ENCODE measurements around the gene N4BP3.
A peak's percentile ranks its signal among the peaks of the same experiment; 100 is the strongest.
"Not testable (repeated sequence)": the region's sequence is repeated elsewhere in the genome, so short reads cannot be mapped to it uniquely, and the experiment has no call there.

The N4BP3 gene

GRCh38 chr5:178123094-178123965 lies 10.0 kb downstream of the N4BP3 start:
- no peak for DNase-seq

- no peak for DNase-seq
These were observed 10.9 kb downstream of the N4BP3 start for GRCh38 chr5:178123966-178124925.

- no peak for DNase-seq
These were observed 12.0 kb downstream of the N4BP3 start for GRCh38 chr5:178125253-178125906.

DNA sequence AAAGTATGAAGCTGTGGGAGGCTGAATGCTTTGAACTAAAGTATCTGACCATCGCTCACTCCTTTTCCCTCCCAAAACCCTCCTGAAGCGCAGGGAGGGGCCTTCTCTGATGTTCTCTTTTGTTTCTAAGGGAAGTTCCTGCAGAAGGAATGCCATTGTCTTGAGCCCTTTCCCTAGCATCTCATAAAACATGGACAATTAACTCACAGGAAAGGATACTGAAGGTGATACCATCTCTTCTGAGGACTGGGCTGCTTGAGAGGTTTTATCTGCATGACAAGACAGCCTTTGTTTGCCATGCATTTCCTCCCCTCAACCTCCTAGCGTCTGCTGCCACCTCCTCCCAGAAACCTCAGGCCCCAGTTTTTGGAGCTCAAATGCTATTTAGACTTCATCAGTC lies 13.2 kb downstream of the N4BP3 start:
- DNase-seq, result no peak

DNA sequence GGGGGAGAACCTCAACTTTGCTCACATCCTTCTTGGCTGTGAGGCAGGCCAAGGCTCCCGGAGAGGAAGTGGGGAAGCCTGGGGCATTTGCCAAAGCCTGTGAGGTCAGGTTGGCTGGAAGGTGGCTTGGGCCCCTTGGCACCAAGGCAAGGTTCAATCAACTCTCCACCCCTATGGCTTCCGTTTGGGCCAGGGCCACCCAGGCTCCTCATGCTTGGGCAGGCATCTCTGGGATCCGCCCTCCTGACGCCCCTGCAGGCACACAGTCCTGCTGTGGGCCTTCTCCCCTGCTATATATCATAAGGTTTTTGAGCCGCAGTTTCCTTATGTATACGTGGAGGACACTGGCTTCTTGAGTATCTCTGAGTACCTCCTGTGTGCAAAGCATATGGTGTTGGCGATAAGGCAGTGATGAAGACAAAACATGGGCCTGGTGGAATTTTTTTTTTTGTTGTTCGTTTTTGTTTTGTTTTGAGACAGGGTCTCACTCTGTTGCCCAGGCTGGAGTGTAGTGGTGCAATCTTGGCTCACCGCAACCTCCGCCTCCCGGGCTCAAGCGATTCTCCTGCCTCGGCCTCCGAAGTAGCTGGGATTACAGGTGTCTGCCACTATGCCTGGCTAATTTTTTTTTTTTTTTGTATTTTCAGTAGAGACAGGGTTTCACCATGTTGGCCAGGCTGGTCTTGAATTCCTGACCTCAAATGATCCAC lies 14.1 kb downstream of the N4BP3 start:
- DNase-seq, result not testable (repeated sequence)

DNA sequence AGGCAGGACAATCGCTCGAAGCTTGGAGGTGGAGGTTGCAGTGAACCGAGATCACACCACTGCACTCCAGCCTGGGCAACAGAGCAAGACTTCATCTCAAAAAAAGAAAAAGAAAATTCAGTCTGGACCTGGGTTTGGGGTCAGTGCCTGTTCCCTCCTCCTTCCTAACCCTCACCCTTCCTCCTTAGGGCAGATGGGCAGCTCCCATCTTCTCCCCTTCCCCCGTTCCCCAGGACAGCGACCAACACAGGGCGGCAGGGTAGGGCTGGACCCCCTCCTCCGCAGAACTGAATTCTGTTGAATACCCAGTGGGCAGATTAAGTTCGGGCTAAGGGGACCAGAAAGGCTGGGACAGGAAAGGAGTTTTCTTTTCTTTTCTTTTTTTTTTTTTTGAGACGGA lies 16.0 kb downstream of the N4BP3 start:
- no peak for DNase-seq

- DNase-seq, result not testable (repeated sequence)
These were observed 16.9 kb downstream of the N4BP3 start for GRCh38 chr5:178130234-178130575.

DNA sequence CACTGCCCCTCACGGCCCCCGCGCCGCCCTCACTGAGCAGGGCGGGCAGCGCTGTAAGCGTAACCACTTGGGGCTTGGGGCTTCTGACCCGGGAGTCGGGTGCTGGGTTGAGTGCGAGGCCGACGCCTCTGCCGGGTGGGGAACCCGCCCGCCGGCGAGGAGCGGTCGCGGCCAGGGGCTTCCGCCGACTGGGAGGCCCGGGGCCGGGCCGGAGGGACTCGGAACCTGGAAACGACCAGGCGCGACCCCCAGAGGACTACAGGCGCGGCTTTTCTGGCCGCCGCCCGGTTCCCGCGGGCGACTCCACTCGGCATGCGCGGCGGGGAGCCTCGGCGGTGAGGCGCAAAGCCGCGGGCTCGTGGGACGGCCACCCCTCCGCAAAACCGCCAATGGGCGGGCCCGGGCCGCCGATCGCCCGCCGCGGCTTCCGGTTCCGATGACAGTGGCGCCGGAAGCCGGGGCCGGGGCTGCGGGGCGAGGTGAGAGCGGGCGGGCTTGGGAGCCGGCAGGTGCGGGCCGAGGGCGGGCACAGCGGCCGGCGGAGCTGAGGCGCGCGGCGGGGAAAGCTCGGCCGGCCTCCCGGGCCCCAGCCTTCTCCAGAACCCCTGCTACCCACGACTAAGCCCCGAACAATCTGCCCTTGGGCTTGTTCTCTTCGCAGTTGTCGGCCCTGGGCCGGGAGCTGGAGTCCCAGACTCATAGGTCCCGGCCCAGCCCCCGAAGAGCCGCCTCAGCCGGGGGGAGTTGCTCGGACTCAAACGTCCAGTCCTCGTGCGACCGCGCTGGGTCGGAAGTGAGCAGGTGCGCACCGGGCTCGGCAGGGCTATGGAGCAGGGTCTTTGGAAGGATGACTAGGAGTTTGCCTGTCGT lies 17.5 kb downstream of the N4BP3 start, which contains the start of gene RMND5B:
Gene RMND5B, plus strand, starts transcription at position 439 of the 870 bp plus-strand sequence. CDS start 7,106 bp downstream, outside the sequence.
- peak; percentile 53 for DNase-seq

- DNase-seq, result no peak
These were observed 18.2 kb downstream of the N4BP3 start for GRCh38 chr5:178131446-178131996.

- DNase-seq, result no peak
These were observed 23.7 kb downstream of the N4BP3 start for GRCh38 chr5:178136990-178137389.

GRCh38 chr5:178137991-178138390 lies 24.7 kb downstream of the N4BP3 start:
- DNase-seq, result no peak

- DNase-seq, result no peak
These were observed 28.2 kb downstream of the N4BP3 start for GRCh38 chr5:178141550-178141949.

- no peak for DNase-seq
These were observed 29.3 kb downstream of the N4BP3 start for GRCh38 chr5:178142642-178143041.

- no peak for DNase-seq
These were observed 29.9 kb downstream of the N4BP3 start for GRCh38 chr5:178143246-178143645.

GRCh38 chr5:178143901-178144300 lies 30.6 kb downstream of the N4BP3 start:
- no peak for DNase-seq

DNA sequence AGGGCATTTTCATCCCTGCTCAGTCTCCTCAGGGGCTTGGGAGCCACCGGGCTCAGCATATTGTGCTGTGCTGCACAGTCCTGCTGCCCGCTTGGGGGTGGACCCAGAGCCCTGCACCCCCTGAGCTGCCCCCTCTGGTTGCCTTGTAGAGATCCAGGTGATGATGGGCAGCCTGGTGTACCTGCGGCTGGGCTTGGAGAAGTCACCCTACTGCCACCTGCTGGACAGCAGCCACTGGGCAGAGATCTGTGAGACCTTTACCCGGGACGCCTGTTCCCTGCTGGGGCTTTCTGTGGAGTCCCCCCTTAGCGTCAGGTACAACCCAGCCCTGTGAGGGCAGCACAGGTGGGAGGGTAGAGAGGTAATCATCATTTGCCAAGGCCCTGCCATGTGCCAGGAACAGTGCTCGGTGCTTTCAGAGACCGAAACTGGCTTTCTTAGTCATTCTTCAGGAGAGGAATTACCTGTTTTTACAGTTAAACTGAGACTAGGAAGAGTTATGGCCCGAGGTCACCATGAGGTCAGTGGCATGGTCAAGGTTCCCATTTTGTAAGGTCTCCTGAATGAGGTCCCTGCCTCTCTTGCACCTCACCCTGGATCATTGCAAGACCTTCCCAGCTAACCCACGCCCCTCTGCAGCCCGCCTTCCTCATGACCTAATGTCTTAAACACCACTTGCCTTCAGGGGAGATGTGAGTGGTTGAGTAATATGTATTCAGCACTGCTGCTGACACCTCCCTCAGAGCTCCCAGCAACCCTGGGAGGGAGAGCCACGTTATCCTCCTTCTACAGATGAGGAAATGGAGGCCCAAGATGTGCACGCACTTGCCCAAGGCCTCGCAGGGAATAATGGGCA lies 32.9 kb downstream of the N4BP3 start:
- DNase-seq, result peak; percentile 34

GRCh38 chr5:178147406-178147805 lies 34.1 kb downstream of the N4BP3 start:
- no peak for DNase-seq

- DNase-seq, result no peak
These were observed 36.0 kb downstream of the N4BP3 start for GRCh38 chr5:178149199-178149932.

Measured in kidney glomerular epithelial cell (primary cell).